ENCODE results near the gene SH3RF3.

GRCh38 chr2:109403841-109404201, 274.8 kb downstream of the SH3RF3 start:
- TF ChIP-seq CTCF (IDR thresholded peaks at IDR 0.05 in 2 of 3, conservative IDR thresholded peaks at IDR 0.05 in 1 of 3; ENCODE audit: insufficient read depth in 2 of 3, low read depth in 1 of 3, low read length in 3 of 3) (no peak), NR3C1 (CRISPR knock-in tag; IDR thresholded peaks at IDR 0.05) (no peak)
